Mesothelial cell of epicardium (in vitro differentiated cells): ENCODE measurements around the gene DPP6. TPM values are rescaled to one million over a fixed set of nuclear protein-coding genes. Genes with fewer than 3 reads are reported as not detected.

Experiments
- DNase-seq, 2 experiments: peaks; one replicate each; pipeline ENCODE4 v3.0.0; 2021; ENCODE audit warnings: low spot score in 2 of 2; ENCODE audit not compliant: unreplicated experiment in 2 of 2
- H3K27ac Mint-ChIP-seq: 2 replicates; pipeline ENCODE4 v1.8.0; 2021; ENCODE audit warnings: mixed read lengths
- H3K27me3 Mint-ChIP-seq: 2 replicates; pipeline ENCODE4 v1.8.0; 2021; ENCODE audit warnings: low read depth, mixed read lengths
- H3K36me3 Mint-ChIP-seq: 2 replicates; pipeline ENCODE4 v1.8.0; 2021; ENCODE audit warnings: mixed read lengths
- H3K4me1 Mint-ChIP-seq: 2 replicates; pipeline ENCODE4 v1.8.0; 2021; ENCODE audit warnings: mixed read lengths
- H3K4me3 Mint-ChIP-seq: 2 replicates; pipeline ENCODE4 v1.8.0; 2021; ENCODE audit warnings: mild to moderate bottlenecking, moderate library complexity, mixed read lengths
- H3K9me3 Mint-ChIP-seq: 2 replicates; pipeline ENCODE4 v1.8.0; 2021; ENCODE audit warnings: mixed read lengths
- CTCF ChIP-seq: fragments of 200-600 bp; sonication (generic); IDR thresholded peaks from one replicate; pipeline ENCODE4 v1.5.0; 2021; ENCODE audit warnings: antibody characterized with exemption; ENCODE audit not compliant: unreplicated experiment
- total RNA-seq: library from RNA; stranded (reverse); gene quantifications from 3 replicates; pipeline ENCODE4 v1.2.1, GENCODE V29; 2021

DPP6 gene
- total RNA-seq, 1 donor from 2014 or later, result 0.09 TPM

DNA sequence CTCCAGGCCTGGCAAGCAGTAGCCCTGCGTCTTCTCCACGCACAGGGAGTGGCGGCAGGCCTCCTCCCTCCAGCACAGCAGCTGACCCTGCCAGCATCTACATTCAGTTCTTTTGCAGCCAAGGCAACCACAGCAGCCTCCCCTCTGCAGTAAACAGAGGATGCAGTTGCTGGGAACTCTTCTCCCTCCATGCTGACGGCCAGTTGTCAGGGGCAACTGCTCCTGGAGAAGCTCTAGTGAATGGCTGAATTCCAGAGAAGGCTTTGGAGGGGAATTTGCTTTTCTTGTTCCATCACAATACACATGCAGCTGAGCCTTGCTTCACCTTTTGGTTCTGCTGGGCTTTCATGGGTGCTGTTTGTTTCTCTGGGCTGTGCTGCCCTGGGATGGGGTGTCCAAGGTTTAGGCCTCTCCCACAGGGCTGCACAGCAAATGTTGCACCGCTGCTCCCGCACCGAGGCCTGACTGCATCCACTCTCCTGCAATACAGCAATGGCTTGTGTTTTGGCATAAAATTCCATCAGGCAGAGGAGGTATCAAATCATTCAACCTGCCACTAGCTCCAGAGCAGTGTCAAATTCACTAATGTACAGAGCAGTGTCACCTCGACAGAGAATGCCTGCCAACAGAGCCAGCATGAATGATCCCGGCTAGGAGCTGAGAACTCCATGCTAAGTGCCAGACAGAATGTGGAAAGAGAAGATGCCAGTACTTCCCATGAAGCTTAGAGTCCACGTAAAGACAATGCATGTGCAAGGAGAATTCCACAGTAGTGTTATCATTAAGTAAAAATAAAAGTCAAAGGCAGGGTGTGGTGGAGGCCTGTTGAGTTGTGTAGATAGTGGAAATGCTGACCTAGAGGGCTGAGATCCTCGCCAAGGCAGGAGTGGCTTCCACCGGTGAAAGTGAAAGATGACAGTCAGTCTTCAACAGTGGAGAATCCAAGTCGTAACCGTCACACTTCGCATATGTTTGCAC is 399.6 kb downstream of the DPP6 start:
- no peak for DNase-seq
- TF ChIP-seq CTCF, result no peak
- peaks cover 30% of the 10 kb centered on the region for H3K9me3 Mint-ChIP-seq
- H3K27ac Mint-ChIP-seq, result no peak overlapping the region
- H3K27me3 Mint-ChIP-seq, result no peaks in the 10 kb centered on the region
- H3K4me3 Mint-ChIP-seq, result no peak overlapping the region
- H3K4me1 Mint-ChIP-seq, result no peaks in the 10 kb centered on the region
- H3K36me3 Mint-ChIP-seq, result no peaks in the 10 kb centered on the region

DNA sequence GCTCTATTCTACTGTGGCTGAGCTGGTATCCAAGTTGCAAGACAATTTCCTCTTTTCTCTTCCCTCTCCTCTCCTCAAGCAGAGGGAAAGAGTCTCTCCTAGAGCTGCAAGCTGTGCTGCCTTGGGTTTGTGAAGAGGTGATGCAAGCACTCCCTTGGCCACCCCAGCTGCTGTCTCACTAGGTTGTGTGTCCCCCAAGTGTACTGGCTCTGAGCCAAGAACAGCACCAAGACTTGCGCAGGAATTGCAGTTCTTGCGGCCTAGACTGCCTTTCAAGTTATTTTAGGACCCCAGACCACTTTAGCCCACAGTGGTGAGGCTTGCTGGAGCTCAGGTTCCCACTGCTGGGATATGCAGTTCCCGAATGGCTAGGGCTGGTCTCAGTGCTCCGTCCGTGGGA is 411.6 kb downstream of the DPP6 start:
- Mint-ChIP-seq H3K4me1 (no peaks in the 10 kb centered on the region), H3K4me3 (no peak overlapping the region), H3K27me3 (no peaks in the 10 kb centered on the region), H3K9me3 (peaks cover 37% of the 10 kb centered on the region), H3K27ac (no peak overlapping the region), H3K36me3 (no peaks in the 10 kb centered on the region)
- no peak for DNase-seq
- TF ChIP-seq CTCF, result no peak

- H3K4me3 Mint-ChIP-seq, result no peak overlapping the region
- no peak overlapping the region for H3K27ac Mint-ChIP-seq
- TF ChIP-seq CTCF, result no peak
- no peaks in the 10 kb centered on the region for H3K36me3 Mint-ChIP-seq
- no peaks in the 10 kb centered on the region for H3K27me3 Mint-ChIP-seq
- H3K9me3 Mint-ChIP-seq, result peaks cover 13% of the 10 kb centered on the region
- no peaks in the 10 kb centered on the region for H3K4me1 Mint-ChIP-seq
- no peak for DNase-seq
Measured at GRCh38 chr7:154469652-154470051, 417.5 kb downstream of the DPP6 start.

GRCh38 chr7:154472343-154472742 is 420.1 kb downstream of the DPP6 start:
- no peaks in the 10 kb centered on the region for H3K4me1 Mint-ChIP-seq
- no peaks in the 10 kb centered on the region for H3K36me3 Mint-ChIP-seq
- H3K27me3 Mint-ChIP-seq, result no peaks in the 10 kb centered on the region
- H3K4me3 Mint-ChIP-seq, result no peak overlapping the region
- no peak overlapping the region for H3K27ac Mint-ChIP-seq
- no peak for DNase-seq
- no peak for TF ChIP-seq CTCF
- peaks cover 3% of the 10 kb centered on the region for H3K9me3 Mint-ChIP-seq

GRCh38 chr7:154473360-154473759 is 421.2 kb downstream of the DPP6 start:
- Mint-ChIP-seq H3K4me1 (no peaks in the 10 kb centered on the region), H3K4me3 (no peak overlapping the region), H3K27me3 (no peaks in the 10 kb centered on the region), H3K36me3 (no peaks in the 10 kb centered on the region), H3K27ac (no peak overlapping the region), H3K9me3 (no peaks in the 10 kb centered on the region)
- TF ChIP-seq CTCF, result no peak
- no peak for DNase-seq
